Kidney capillary endothelial cell (primary cell): ENCODE measurements around the gene DENND2A.
"Not testable (repeated sequence)": the region's sequence is repeated elsewhere in the genome, so short reads cannot be mapped to it uniquely, and the experiment has no call there.

Source experiments
- DNase-seq: peaks from one replicate; pipeline ENCODE4 v3.0.0-alpha.2; 2018; ENCODE audit warnings: low spot score

The DENND2A gene

DNA sequence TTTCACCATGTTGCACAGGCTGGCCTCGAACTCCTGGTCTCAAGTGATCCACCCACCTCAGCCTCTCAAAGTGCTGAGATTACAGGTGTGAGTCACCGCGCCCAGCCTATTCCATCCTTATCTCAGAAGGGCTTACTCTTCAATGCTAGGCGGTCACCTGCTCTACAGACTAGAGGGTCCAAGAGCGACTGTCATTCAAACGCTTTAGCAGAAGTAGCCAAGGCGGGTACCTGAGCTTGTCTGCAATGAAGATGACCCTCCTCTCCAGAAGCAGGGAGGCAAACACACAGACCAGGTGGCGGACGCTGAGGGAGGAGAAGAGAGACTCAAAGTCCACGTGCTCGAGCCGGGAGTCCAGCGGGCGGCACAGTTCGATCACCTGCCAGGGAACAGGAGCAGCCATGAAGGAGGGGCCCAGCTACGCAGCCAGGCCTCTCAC, 96.2 kb downstream of the DENND2A start:
- DNase-seq = no peak

DNA sequence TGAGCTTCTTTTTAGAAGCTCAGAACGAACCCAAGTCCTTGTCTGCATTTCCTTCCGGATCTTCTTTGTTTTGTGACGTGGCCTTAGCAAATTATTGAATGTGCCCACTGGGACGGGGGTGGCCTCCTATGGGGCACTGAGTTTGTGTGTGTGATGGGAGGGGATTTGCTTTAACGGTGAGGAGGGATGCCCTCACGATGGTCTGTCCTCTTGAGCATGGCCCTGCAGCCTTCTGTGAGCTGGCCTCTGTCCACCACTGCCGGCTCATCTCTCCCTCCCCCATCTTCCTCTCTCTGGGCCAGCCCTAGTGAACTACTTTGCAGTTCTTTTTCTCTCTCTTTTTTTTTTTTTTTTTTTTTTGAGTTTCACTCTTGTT, 98.4 kb downstream of the DENND2A start:
- no peak for DNase-seq

DNA sequence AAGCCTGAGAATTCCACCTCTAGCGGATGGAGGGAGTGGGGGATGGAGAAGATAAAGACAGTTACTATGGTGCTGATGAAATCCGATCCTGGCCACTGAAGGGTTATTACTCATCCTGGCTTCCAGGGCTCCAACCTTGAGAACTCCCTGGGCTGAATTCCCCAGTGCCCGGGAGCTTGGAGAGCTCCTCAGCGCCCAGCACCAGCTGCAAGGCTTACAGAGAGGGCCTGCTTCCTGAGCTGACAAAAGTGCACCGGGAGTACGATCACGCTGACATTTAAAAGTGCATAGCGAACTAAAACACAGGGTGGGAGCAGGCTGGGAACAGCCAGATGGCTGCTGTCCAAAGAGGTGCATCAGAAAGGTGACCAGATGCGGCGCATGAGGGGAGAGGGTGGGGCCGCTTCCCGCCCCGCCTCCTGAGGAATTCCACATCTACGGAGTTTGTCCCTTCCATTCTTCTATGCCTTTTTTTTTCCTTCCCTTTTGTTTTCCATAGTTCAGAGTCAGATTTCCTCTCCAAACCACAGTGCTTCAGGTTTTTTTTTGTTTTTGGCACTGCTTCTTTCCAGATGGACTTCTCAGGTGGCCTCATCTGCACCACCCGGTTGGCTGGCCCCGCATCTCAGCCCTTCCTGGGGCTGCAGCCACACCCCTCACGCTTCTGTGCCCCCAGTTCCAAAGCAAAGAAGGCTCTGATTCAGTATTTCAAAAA, 98.9 kb downstream of the DENND2A start:
- peak; percentile 20 for DNase-seq

DNA sequence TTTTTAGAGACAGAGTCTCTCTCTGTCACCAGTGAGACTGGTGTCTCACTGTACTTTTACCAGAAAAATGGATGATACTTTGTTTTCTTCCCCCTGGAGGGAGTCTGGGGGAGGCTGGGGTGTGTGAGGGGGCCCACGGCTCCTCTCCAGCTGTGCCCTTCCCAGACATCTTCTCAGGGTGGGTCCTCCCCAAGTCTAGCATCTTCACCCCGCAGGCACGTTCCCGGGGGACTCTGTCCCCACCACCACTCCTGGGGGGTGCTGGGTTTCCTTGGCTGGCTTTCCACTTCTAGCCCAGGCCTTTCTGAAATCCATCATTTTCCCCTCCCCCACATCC, 99.5 kb downstream of the DENND2A start:
- DNase-seq = no peak

DNA sequence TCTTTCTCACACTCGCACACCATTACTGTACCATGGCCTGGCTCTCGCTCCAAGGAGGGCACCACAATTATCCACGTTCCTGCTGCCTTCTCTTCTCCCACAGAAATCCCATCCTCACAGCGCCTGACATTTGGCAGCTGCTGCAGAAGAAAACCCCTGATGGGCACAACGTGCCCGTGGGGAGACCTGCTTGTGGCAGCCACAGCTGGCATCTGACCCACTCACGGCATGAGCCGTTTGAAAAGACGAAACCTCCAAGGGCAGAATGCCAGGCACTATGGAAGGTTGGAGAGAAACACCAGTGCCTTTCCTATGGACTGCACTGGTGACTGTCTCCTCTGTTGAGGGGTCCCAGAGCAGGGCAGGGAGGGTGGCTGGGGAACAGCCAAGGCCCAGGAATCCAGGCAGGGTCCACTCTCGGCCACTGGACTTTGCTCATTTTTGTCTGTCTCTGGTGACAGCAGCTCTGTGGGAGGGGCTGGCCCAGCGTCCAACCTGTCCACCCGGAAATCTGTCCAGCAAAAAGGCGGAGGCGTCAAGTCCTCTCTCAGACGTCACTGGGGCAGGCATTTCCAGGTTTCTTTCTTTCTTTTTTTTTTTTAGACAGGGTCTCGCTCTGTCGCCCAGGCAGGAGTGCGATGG, 100.4 kb downstream of the DENND2A start:
- no peak for DNase-seq

DNA sequence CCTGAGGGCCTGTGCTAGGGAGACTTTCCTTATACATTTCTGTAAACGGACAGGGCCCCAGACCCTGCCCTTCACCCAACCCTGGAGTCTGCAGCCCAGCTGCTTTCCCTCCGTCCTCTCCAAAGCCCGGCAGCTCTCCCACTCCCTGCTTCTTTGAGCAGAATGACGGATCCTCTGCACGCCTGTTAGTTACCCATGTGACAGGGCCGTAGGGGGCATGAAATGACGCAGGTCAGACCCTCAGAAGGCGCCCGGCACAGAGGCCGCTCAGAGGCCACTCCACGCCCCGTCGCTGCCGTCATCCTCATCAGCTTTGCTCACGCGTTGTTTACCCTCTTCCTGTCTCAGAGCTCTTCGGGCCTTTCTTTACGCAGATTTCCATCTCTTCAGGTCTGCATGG, 101.2 kb downstream of the DENND2A start:
- DNase-seq = no peak

DNA sequence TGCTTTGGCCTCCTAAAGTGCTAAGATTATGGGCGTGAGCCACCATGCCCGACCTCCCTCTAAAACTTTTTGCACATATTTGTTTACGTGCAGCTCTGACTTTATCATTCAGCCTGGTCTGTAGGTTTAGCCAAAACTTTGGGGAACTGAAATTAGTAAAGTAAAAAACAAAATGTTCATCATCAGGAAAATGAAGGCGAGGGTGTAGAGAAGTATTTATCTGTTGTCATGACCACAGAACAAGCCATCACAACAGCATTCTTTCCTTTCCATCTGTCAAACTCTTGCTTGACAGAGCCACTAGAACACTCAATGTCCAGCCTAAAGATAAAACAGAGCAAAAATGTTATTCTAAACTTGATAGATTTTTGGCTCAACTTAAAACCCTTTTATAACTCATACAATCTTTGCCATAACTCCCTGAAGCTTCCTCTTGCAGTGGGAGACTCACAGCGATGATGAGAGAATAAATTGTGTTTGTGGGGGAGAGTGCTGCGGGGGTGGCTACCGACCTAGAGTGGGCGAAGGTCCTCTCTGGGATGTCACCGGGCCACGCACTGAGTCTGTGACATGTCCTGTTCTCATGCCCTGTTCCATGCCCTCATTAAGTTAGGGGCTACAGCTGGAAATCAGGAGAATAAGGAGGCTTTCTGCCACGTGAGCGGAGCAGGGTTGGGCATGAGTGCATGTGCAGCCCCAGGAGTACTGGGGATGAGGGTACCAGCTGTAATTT, 102.7 kb downstream of the DENND2A start:
- DNase-seq = no peak

DNA sequence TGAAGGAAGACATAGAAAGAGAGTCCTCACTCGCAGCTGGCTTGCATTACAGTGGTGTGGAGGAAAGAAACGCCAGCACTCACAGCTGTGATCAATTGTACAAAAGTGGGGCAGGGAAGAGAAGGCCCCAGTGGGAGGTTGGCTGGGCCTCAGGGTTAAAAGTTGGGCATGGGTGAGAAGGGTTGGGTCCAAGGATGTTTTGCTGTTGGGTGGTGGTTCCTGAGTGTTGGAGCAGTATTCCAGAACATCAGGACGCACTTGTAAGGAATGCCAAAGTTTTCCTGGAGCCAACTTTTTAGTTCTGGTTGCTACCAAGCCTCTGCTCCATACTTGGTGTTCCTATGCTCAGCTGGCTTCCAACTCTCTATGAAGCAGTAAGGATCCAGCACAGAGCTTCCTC, 105.9 kb downstream of the DENND2A start:
- no peak for DNase-seq

DNA sequence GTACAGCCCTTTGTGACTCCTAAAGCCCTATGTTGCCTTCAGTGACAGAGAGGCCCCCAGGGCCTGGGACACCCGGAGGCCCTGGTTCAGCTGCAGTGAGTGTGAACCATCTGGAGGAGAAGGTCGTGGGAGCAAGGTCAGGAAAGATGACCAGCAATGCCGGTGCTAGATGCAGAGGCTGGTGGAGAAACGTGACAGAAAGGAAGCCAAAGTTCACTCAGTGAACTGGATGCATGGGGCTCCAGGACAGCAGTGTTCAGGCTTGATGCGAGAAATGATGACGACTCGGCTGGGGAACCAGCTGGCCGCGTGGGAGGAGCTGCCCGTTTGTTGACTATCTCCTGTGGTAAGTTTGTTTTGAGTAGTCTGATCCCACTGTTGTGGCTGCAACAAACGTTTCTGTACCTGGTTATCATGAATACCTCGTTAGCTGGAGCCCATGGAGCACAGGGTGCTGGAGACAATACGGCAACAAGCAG, 107.2 kb downstream of the DENND2A start:
- no peak for DNase-seq

DNA sequence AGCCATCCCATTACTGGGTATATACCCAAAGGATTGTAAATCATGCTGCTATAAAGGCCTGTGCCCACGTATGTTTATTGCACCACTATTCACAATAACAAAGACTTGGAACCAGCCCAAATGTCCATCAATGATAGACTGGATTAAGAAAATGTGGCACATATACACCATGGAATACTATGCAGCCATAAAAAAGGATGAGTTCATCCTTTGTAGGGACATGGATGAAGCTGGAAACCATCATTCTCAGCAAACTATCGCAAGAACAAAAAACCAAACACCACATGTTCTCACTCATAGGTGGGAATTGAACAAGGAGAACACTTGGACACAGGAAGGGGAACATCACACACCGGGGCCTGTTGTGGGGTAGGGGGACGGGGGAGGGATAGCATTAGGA, 111.2 kb downstream of the DENND2A start:
- not testable (repeated sequence) for DNase-seq

DNA sequence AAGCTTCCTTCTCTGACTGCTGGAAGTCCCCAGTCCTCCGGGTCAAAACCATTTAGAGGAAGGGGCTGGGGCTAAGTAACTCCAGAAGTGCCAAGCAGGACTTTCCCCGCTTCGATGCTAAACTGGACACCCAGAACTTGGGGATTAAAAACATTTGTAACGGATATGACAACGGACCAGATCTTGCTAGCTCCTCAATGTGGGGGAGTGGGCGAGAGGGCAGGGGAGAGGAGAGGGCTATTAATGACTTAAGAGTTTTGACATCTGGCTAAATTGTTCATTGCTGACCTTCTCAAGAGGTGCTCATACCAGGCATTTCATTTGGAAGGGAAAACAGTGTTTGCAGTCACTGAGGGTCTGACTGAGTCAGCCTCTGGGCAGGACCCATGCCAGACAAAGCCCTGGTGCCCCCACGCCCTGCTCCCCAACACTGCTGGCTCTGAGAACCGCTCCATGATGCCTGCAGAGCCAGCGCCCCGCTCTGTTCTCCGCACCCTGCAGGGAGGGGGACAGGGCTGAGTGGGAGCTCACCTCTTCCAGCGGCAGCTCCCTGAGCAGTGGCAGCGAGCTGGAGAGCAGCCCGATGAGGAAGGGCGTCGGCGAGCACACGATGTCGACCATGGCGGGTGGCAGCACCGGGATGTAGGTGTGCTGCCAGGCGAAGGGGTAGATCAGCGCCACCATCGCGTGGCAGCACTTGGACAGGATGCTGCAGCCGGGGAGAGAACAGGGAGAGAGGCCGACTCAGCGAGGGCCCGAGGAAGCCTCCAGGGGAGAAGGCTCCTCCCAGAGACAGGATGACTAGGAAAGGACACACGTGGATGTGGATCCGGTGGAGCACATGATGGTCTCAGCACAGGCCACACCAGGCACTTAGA, 113.6 kb downstream of the DENND2A start:
- no peak for DNase-seq

DNA sequence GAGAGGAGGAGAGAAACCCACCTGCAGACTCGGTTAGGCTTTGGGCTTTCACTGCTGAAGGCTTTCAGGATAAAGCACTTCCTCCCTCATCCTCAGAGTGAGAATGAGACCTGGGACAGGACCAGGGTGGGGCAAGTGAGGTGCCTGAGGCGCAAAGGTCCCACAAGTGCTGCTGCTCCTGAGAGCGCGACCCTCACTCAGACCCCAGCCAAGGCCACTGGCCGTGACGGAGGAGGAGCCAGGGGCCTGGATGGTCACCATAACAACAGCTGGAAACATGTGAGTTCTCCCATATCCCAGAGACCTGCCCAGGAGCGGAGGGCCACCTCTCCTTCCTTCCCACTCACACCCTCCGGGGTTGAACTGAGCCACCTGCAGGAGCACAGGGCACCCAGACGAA, 114.4 kb downstream of the DENND2A start:
- no peak for DNase-seq

DNA sequence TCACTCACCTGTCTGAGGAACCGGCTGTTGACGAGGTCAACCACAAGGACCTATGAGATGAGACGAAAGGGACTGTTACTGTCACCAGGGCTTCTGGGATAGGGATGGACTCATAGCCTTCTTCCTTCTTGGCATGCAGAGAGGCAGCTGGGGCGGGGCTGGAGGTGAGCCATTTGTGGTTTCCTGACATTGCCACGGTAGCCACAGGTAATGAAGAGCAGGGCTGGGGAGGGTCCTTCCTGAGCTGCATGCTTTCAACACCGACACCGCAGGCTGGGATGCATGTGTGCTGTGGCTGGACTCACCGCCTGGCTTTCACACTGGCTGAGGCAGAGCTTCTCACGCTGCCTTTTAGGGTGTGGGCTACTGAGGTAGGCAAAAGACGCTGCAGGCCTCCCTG, 114.9 kb downstream of the DENND2A start:
- DNase-seq = no peak

DNA sequence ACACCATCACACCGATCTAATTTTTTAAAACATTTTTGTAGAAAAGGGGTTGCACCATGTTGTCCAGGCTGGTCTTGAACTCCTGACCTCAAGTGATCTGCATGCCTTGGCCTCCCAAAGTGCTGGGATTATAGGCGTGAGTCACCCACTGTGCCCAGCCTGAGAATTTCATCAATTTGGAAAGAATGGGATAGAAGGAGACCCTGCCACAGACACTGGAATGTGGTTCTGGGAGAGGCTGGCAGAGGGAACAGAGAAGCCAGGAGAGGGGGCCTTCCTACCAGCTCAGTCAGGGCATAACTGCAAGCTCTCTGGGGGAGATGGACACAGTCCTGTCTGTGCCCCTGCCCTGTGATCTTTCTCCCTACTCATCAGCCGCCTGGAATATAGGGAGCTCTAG, 119.2 kb downstream of the DENND2A start:
- DNase-seq = no peak

DNA sequence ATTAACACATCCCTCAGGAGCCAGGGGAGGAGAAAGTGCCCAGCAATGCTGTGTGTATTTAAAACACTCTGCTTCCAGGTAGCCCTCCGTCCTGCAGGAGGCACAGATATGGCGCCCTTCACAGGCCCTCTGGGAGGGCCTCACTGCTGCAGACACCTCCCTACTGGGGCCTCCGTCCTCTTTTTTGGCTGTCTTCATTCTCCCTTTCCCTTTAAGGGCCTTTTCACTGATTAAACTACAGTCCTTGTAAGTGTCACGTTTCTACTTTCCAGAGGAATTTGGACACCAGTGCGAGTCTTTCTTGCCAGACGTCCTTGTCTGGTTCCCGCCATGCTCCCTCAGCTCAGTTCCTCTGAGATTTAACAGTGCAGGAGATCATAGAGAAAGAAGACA, 121.6 kb downstream of the DENND2A start:
- DNase-seq = no peak

DNA sequence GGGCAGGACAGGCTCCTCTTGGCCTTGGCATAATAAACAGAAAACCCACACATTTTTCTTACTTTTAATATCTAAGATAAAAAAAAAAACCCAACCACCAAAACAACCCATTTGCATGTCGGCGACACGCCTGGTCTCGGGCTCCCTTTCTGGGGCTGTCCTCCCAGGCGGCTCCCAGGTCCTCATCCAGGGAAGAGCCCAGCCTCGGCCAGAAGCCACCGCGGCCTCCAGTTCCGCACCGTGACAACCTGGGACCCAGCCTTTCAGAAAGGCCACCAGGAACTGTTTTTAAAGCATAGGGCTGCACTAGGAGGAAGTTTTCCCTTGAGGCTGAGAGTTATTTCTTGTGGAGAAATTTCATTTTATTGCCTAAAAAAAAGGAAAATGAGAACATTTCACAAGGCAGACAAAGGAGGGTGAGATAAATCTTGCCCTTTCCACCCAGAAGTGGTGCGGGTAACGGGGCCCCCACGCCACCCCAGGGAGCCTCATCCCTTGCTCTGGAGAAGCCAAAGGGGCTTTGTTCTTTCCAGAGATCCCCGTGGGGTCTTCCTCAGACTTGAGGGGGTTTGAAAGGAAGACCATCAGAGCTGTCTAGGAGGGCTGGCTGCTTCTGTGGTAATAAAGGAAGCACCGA, 122.1 kb downstream of the DENND2A start:
- DNase-seq = no peak

DNA sequence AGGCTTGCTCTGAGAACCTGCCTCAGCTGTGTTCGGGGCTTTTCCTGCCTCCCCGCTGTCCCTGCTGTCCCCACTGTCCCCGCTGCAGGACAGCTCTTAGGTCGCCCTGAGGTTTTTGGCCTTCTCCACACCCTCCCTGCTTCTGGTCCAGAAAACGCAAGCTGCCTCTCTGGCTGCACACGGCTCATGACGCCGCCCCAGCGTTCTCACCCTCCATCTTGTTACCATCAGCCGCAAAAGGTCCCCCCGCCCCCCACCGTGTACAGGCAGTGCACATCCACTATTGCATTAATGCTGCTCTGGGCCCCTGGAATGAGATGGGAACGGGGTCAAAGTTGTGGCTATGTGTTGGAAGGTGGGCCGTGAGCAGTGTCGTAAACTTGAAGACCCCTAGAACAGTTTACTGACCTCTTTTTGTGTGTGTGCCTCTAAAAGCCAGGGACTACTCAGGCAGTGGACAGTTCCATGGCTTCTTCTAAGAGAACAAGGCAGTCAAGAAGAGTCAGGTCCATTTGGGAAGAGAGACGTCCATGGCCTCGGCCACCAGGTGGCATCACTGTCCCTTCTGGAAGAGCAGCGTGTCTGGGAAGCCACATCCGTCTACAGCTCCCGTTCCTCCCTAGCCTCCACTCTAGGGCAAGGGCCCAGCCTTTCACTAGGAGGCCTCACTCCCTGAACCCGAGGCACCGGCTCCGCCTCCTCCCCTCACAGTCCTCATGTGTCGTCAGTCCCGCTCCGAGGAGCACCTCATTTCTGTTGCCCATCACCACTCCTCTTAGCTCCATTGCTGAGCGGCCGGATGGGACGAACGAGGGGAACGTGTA, 122.9 kb downstream of the DENND2A start:
- DNase-seq = peak; percentile 84

DNA sequence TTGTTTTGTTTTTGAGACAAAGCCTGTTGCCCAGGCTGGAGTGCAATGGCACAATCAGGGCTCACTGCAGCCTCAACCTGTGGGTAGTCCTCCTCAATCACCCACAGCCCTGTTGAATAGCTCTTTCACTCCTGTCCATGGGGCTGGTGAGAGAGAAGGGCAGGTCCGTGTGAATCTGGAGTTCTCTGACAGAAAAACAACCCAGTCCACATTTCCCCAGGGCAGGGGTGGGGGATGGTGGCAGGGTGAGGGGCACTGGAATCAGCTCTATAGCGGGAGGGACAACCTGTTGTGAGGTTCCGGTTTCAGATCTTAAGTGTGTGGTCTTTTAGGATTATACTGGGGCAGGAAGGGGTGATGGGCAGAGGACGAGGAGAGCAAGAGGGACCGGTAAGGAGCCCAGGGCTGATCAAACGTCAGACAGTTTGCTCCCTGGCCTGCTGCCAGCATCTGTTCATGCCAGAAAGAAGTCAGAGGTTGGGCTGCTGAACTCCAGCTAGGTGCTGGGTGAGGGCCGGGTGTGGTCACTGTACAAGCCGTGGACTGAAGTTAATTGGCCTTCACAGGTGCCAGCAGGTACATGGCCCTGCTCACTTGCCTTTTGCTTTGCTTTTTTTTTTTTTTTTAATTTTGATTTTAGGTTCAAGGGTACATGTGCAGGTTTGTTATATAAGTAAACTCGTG, 128.2 kb downstream of the DENND2A start:
- no peak for DNase-seq

DNA sequence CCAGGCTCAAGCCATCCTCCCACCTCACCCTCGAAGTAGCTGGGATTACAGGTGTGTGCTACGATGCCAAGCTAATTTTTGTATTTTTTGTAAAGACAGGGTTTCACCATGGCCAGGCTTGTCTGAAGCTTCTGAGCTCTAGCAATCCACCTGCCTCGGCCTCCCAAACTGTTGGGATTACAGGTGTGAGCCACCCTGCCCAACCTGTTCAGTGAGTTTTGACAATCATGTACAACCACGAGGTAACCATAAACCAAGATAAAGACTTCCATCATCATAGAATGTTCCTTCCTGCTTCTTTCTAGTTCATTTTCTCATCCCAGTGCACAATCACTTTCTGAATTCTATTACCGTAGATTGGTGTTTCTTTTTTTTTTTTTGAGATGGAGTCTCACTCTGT, 130.8 kb downstream of the DENND2A start:
- no peak for DNase-seq

DNA sequence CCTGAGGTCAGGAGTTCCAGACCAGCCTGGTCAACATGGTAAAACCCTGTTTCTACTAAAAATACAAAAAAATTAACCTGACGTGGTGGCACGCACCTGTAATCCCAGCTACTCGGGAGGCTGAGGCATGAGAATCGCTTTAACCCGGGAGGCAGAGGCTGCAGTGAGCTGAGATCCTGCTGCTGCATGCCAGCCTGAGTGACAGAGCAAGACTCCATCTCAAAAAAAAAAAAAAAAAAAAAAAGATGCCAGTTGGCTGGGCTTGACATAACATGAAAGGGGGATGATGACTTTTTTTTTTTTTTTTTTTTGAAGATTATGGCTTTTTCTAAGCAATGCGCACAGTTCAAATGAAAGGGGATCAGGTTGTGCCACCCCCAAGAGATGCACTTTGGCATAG, 133.1 kb downstream of the DENND2A start:
- not testable (repeated sequence) for DNase-seq
